Stimulated activated CD8-positive, alpha-beta memory T cell treated with anti-CD3 and anti-CD28 coated beads, Interleukin-4, amount 100 ng/mL, for 48 hours (primary cell): Measurements from ENCODE around the gene UBE2G2.

Experiments
- DNase-seq: peaks from one replicate; pipeline ENCODE4 v3.0.0-alpha.2; 2020

UBE2G2 gene

DNA sequence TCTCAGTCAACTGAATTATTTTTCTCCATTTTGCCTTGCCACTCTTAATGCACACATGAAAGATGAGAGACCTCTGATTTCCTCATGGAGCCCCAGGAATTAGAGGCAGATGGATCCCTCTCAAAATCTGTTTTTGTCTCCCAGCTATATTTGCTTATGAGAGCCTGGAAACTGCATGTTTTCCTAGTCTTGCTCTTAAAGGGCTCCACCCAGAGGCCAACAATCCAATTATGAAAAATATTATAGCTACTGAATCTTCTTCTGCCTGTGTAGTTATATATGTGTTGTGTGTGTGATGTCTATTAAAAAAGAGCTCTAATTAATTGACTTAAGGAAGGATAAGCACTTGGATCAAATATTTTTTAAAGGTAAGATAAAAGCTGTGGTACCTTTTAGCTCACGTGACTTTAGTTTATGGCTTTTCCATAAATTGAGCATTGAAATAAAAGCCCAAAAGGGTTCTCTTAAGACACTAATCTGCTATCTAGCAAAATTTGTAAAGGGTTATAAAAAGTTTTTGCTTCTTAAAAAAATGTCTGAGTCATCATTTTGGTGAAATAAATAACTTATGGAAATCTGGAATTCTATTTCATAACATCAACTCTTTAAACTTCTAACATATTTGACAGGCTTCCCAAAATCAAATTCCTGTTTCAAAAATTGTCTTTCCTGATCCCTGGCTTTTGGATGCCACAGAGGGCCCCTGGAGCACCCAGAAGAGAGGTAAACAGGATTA is 59.0 kb downstream of the UBE2G2 start:
- DNase-seq, result no peak

- DNase-seq, result no peak
These were observed 59.7 kb downstream of the UBE2G2 start for GRCh38 chr21:44741921-44742320.

GRCh38 chr21:44740742-44741141 is 60.9 kb downstream of the UBE2G2 start:
- DNase-seq, result no peak

DNA sequence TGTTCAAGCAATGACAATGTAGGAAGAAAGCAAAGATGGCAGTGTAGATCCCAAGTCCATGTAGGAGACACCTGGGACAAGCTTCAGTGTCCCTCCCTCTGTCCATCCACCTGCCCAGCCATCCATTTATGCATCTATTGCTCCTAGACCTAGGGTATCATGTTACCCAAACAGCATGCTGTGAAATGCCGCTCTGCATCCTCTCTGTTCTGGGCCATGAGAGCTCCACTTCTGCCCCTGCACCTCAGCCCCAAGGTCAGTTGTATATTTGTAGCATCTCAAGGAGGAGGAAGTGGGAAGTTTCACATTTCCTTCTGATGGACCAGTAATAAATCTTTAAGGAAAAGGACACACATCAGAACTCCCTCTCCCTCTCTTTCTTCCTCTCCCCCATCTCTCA is 62.3 kb downstream of the UBE2G2 start:
- DNase-seq, result no peak

DNA sequence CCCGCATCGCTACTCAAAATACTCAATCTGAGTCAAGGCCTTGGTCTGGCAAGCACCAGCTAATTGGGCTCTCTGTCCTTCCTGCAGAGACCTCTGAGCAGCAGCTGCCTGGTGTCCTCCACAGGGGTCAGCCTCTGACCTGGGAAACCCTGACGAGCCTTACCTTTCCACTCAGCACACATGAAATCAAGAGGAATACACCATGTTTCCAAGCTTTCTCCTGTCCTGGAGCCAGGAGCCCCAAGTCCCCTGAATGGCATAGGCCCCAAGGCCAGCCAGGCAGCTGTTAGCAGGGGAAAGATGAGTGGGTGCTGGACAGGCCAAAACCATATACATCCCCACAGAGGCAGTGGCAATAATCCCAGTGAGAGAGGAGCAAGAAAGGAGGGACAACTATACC is 63.0 kb downstream of the UBE2G2 start:
- DNase-seq, result no peak

- DNase-seq, result no peak
These were observed 63.8 kb downstream of the UBE2G2 start for GRCh38 chr21:44737706-44738354.

GRCh38 chr21:44736291-44737004 is 65.2 kb downstream of the UBE2G2 start:
- DNase-seq, result no peak

- no peak for DNase-seq
These were observed 65.8 kb downstream of the UBE2G2 start for GRCh38 chr21:44735821-44736220.

DNA sequence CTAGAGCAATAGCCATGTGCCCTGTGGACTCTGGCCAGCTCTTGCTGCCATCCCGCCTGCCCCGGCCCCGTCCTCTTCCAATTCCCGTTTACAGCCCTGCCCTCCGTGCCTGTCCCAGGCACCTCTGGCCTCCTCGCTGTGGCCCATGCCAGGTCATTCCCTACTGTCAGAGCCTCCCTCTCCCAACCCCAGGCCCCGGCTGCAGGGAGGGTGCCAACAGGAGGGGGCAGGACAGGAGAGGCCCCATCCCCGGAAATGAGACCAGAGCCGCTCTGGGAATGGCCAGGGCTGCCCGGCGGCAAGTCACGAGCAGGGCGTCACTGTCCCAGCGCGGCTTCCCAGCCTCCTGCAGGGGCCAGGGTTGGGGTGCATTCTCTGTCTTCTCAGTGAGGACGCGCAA is 66.8 kb downstream of the UBE2G2 start:
- DNase-seq, result no peak

GRCh38 chr21:44734026-44734745 is 67.4 kb downstream of the UBE2G2 start:
- no peak for DNase-seq

DNA sequence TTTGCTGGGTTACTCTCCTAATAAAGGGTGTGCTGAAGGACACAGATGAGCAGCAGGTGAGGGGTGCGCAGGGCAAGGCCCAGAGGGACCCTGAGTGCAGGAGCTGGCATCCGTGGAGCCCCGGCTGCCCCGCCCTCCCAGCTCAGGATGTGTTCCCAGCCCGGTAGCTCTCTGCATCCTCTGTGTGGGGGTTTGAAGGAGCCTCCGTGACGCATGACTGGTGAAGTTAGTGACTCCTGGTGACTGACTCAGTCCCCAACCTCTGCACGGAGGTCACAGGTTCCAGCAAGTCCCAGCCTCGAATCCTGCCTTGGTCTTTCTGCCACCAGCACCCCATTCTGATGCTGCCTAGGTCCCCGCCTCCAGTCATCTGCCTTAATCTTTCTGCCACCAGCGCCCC is 68.7 kb downstream of the UBE2G2 start:
- no peak for DNase-seq

GRCh38 chr21:44732263-44732662 is 69.4 kb downstream of the UBE2G2 start:
- no peak for DNase-seq

DNA sequence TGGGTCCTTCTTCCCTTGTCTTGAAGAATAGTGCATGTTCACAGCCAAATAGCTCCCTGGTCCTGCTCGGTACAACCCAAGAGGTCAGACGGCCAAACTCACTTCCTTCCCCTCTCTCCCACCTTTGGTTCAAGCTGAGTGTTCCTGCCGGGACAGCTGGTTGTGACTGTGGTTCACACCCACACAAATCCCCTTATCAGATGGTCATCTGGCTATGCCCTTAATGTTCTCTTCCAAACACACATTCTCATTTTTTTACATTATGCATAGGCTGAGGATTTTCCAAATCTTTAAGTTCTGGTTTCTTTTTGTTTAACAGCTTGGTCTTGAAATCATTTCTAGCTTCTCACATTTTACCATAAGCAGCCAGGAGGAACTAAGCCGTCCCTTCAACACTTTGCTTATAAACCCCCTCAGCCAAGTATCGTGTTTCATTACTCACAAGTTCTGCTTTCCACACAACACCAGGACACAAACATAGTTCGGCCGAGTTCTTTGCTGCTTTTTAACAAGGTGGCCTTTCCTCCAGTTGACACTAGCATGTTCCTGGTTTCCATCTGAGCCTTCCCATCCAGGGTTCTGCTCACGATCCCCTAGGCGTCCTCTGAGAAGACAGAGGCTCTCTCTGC is 70.6 kb downstream of the UBE2G2 start:
- no peak for DNase-seq

- no peak for DNase-seq
These were observed 71.6 kb downstream of the UBE2G2 start for GRCh38 chr21:44730028-44730395.

DNA sequence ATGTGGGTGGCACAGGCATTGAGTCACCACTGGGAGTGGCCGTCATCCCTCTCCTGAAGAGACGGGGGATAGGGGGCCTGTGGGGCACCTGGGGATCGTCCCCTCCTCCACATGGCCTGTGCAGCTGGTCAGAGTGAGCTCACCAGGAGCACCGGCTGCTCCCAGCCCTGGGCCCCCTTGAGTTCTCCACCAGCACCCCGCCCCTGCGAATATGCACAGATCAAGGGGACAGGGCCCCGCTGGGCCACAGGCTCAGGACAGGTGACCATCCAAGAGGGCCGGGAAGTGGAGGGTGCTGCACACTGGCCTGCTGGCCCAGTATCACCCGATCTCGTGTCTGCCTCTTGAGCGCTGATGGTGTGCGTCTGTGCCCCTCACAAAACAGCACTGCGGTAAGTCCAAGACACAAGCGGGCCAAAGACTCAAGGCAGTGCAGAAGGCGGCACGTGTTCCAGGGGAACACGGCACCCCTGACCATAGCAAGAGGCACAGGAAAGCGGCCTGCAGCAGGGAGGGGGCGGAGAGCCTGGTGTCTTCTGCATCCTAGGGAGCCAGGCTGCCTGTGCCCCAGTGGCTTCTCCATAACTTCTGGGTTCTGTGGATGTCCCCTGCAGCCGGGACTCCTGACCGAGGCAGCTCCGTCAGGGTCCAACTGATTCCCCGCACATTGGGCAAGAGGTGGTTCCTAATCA is 72.1 kb downstream of the UBE2G2 start:
- DNase-seq, result no peak

GRCh38 chr21:44728716-44729115 is 72.9 kb downstream of the UBE2G2 start:
- no peak for DNase-seq

DNA sequence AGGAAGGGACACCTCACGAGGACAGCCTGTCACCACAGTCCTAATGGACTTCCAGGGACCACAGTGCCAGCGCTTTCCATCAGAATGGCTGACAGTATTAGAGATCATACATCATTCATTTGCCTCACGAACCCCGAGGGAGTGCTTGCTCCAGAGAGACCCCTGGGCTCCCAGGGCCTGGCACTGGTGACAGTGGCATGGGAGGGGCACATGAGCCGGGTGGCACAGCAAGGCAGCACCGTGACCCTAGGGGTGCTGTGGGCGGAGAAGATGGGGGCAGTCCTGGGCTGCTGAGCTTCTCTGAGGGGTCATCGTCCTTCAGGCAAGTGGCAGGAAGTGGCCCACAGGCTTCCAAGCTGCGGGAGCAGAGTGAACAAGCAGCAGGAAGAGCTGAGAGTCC is 73.9 kb downstream of the UBE2G2 start:
- no peak for DNase-seq

DNA sequence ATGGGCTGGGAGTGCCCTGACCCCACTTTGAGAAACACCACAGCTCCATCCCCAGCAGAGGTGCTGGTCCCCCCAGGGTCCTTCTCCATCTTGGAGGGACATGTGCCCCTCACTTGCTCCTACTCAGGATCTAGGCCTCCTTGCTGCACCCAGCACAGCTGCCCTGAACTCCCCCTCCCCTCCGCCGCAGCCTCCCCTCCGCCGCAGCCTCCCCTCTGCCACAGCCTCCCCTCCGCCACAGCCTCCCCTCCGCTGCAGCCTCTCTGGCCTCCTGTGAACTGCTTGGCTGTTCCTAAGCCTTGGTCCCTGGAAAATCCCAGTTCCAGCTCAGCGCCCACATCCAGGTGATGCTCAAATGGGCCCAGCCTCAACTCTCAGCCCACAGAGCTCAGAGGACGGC is 74.3 kb downstream of the UBE2G2 start:
- DNase-seq, result no peak

- no peak for DNase-seq
These were observed 74.8 kb downstream of the UBE2G2 start for GRCh38 chr21:44726826-44727225.

DNA sequence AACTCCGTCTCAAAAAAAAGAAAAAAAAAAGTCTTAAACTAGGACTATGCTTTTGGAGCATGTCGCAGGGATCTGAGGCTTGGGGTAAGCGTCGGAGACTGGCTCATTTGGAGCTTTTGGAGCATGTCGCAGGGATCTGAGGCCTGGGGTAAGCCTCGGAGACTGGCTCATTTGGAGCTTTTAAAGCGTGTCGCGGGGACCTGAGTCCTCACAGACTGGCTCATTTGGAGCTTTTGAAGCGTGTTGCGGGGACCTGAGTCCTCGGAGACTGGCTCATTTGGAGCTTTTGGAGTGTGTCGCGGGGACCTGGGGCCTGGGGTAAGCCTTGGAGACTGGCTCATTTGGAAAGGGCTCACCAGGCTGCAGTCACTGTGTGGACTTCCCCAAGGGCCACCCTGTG is 76.7 kb downstream of the UBE2G2 start:
- no peak for DNase-seq

GRCh38 chr21:44724196-44724595 is 77.4 kb downstream of the UBE2G2 start:
- no peak for DNase-seq
